K562 (cell line): ENCODE measurements around the gene SOST. TPM values are rescaled to one million over a fixed set of nuclear protein-coding genes. Genes with fewer than 3 reads are reported as not detected.
A peak's percentile ranks its signal among the peaks of the same experiment; 100 is the strongest.

Source experiments
- CBX1 ChIP-seq: sonication (generic); IDR thresholded peaks from 2 replicates; pipeline ENCODE4 v1.6.1; 2016; ENCODE audit warnings: antibody characterized with exemption, low read depth, mild to moderate bottlenecking
- CBX5 ChIP-seq: IDR thresholded peaks from 2 replicates; pipeline ENCODE4 v1.6.1; 2014; ENCODE audit warnings: low read depth, borderline replicate concordance
- CHCHD3 ChIP-seq: fragments of 250-450 bp; sonication (Bioruptor Pico); IDR thresholded peaks from 2 replicates; pipeline ENCODE4 v2.1.2; 2022; ENCODE audit warnings: mild to moderate bottlenecking
- DACH1 ChIP-seq: fragments of 450-650 bp; IDR thresholded peaks from 2 replicates; pipeline ENCODE4 v1.6.1; 2018; ENCODE audit not compliant: partially characterized antibody
- EHMT2 ChIP-seq: fragments of 450-650 bp; IDR thresholded peaks from 2 replicates; pipeline ENCODE4 v1.6.1; 2018; ENCODE audit warnings: antibody characterized with exemption
- HDAC6 ChIP-seq: IDR thresholded peaks from 2 replicates; pipeline ENCODE4 v1.6.1; 2012; ENCODE audit warnings: low read depth, mild to moderate bottlenecking, control low read depth, inconsistent platforms, low read length, moderate library complexity
- IRF2 ChIP-seq: sonication (generic); formaldehyde crosslinking; IDR thresholded peaks from 2 replicates; pipeline ENCODE4 v1.8.1; 2022; ENCODE audit warnings: mild to moderate bottlenecking, missing genetic modification reagents
- JUND ChIP-seq, 2 experiments: IDR thresholded peaks; 2 replicates in 1 of 2; 3 replicates in 1 of 2; pipeline ENCODE4 v1.6.1; 2011; ENCODE audit warnings: borderline replicate concordance in 2 of 2, low read depth in 2 of 2, low read length in 2 of 2, improper control_type of control experiment in 1 of 2, missing biosample characterization in 1 of 2, missing genetic modification characterization in 1 of 2, missing genetic modification reagents in 1 of 2
- KAT2B ChIP-seq: IDR thresholded peaks from one replicate; pipeline ENCODE4 v1.6.1; 2012; ENCODE audit warnings: low read depth, mild to moderate bottlenecking, control low read depth, inconsistent platforms, low read length, moderate library complexity
- KHSRP ChIP-seq: fragments of 450-650 bp; IDR thresholded peaks from 2 replicates; pipeline ENCODE4 v1.6.1; 2017
- NUFIP1 ChIP-seq: fragments of 450-650 bp; IDR thresholded peaks from 2 replicates; pipeline ENCODE4 v1.6.1; 2018; ENCODE audit not compliant: partially characterized antibody
- PTRF ChIP-seq: fragments of 450-650 bp; IDR thresholded peaks from 2 replicates; pipeline ENCODE4 v1.6.1; 2016; ENCODE audit warnings: mild to moderate bottlenecking, missing genetic modification characterization, missing compliant biosample characterization
- SMAD4 ChIP-seq: fragments of 250-450 bp; sonication (Bioruptor Pico); conservative IDR thresholded peaks from 2 replicates; pipeline ENCODE4 v1.8.0; 2021; ENCODE audit warnings: inconsistent platforms, mild to moderate bottlenecking, moderate library complexity
- THRA ChIP-seq: fragments of 450-650 bp; IDR thresholded peaks from 2 replicates; pipeline ENCODE4 v1.6.1; 2017; ENCODE audit warnings: mild to moderate bottlenecking, moderate library complexity
- THRB ChIP-seq: fragments of 450-650 bp; formaldehyde crosslinking; conservative IDR thresholded peaks from 2 replicates; pipeline ENCODE4 v1.4.0; 2022; ENCODE audit warnings: mild to moderate bottlenecking, missing genetic modification characterization
- ZC3H8 ChIP-seq: fragments of 450-650 bp; IDR thresholded peaks from 2 replicates; pipeline ENCODE4 v1.6.1; 2017
- ZNF12 ChIP-seq: sonication (generic); formaldehyde crosslinking; IDR thresholded peaks from 2 replicates; pipeline ENCODE4 v1.4.0; 2020; ENCODE audit warnings: mild to moderate bottlenecking, missing genetic modification reagents
- ZNF121 ChIP-seq: sonication (generic); formaldehyde crosslinking; conservative IDR thresholded peaks from 2 replicates; pipeline ENCODE4 v1.8.0; 2022; ENCODE audit warnings: missing genetic modification reagents
- ZNF282 ChIP-seq: sonication (generic); formaldehyde crosslinking; IDR thresholded peaks from 2 replicates; pipeline ENCODE4 v1.8.1; 2023; ENCODE audit warnings: missing genetic modification reagents
- ZNF318 ChIP-seq, 2 experiments: fragments of 450-650 bp; IDR thresholded peaks; 2 replicates each; pipeline ENCODE4 v1.6.1; 2016; ENCODE audit warnings: mild to moderate bottlenecking in 2 of 2, borderline replicate concordance in 1 of 2, low read depth in 1 of 2, moderate library complexity in 1 of 2
- polyA plus RNA-seq, 8 experiments: library from polyadenylated mRNA; depleted of rRNA in 4 of 8; stranded (reverse) in 5 of 8; unstranded in 3 of 8; fragments of >200 nt; fragmentation: Nextera tagmentation in 2 of 8; fragmentation: Illumina TruSeq in 1 of 8; extraction: Ambion mirVana in 2 of 8; extraction: Trizol in 1 of 8; gene quantifications; 2 replicates each; pipeline versions ENCODE4 v1.2.1 to v1.2.3, GENCODE V29; 2011 to 2014; ENCODE audit warnings: inconsistent platforms in 1 of 8, missing spikeins in 1 of 8
- total RNA-seq, 7 experiments: library from RNA; depleted of rRNA in 6 of 7; stranded (reverse); fragments of >200 nt in 6 of 7; fragmentation: Illumina TruSeq in 2 of 7; extraction: Trizol in 2 of 7; gene quantifications; 2 replicates each; pipeline versions ENCODE4 v1.2.1 to v1.2.3, GENCODE V29; 2011 to 2021; ENCODE audit warnings: low replicate concordance in 1 of 7

SOST gene
- total and polyA plus RNA-seq, 9 of the 15 experiments (the other 6 are each of a cell fraction or from before 2014, with no cell fraction given) = not detected

- TF ChIP-seq SMAD4 (CRISPR knock-in tag) (no peak), ZC3H8 (no peak), DACH1 (no peak), JUND (IDR thresholded peaks at IDR 0.05; ENCODE audit: borderline replicate concordance, low read depth, low read length) (0 out of 2 replicates have a peak, but pooled peaks have one; percentile 33), JUND (tag; IDR thresholded peaks at IDR 0.05; ENCODE audit: borderline replicate concordance, low read depth, low read length) (no peak; the same call in 2 of the 3 replicates), THRB (CRISPR knock-in tag) (no peak), CHCHD3 (no peak), HDAC6 (no peak), ZNF282 (CRISPR knock-in tag) (no peak), EHMT2 (peak; percentile 45; the same call in 1 of the 2 replicates), NUFIP1 (no peak), ZNF12 (CRISPR knock-in tag) (no peak), CBX1 (no peak), KAT2B (no peak), KHSRP (no peak), ZNF318 (IDR thresholded peaks at IDR 0.05; ENCODE audit: borderline replicate concordance in 1 of 2, low read depth in 1 of 2) (no peak), IRF2 (CRISPR knock-in tag) (no peak), PTRF (tag) (no peak), CBX5 (no peak), THRA (no peak), ZNF121 (CRISPR knock-in tag) (no peak)
These were observed 33.0 kb upstream of the SOST start (continued) for GRCh38 chr17:43791589-43791988.
